ENCODE results near the gene FOXO6. TPM values are rescaled to one million over a fixed set of nuclear protein-coding genes. Genes with fewer than 3 reads are reported as not detected.

FOXO6 gene
- total and polyA plus RNA-seq, 2 donors (not counting 1 experiment from before 2014, with no cell fraction given): under 0.01 TPM; not detected in 1

- no peaks in the 10 kb centered on the region for H3K4me1 ChIP-seq (ENCODE audit: control insufficient read depth, extremely low read depth, insufficient read depth, low read length)
- peaks cover 11% of the 10 kb centered on the region for H3K27me3 ChIP-seq (ENCODE audit: control insufficient read depth, insufficient read depth, low read length)
These were observed 11.4 kb downstream of the FOXO6 start for GRCh38 chr1:41372600-41372993.

GRCh38 chr1:41373373-41373772 is 12.1 kb downstream of the FOXO6 start:
- H3K27me3 ChIP-seq (ENCODE audit: control insufficient read depth, insufficient read depth, low read length): peaks cover 8% of the 10 kb centered on the region
- no peaks in the 10 kb centered on the region for H3K36me3 ChIP-seq (ENCODE audit: control insufficient read depth, insufficient read depth, low read length)
- H3K27ac ChIP-seq (ENCODE audit: insufficient read depth, low read length): no peak overlapping the region
- no peak for DNase-seq (ENCODE audit: low read depth in 2 of 2)
- no peak overlapping the region for H2AFZ ChIP-seq (ENCODE audit: low read length)
- no peak overlapping the region for H3K4me2 ChIP-seq (ENCODE audit: extremely low read depth, insufficient read depth, low read length)
- no peaks in the 10 kb centered on the region for H3K4me1 ChIP-seq (ENCODE audit: control insufficient read depth, extremely low read depth, insufficient read depth, low read length)
- no peaks in the 10 kb centered on the region for H4K20me1 ChIP-seq (ENCODE audit: control insufficient read depth, extremely low read depth, insufficient read depth, low read length)
- no peaks in the 10 kb centered on the region for H3K79me2 ChIP-seq (ENCODE audit: control insufficient read depth, insufficient read depth, low read length)
- no peaks in the 10 kb centered on the region for H3K9me3 ChIP-seq (ENCODE audit: control insufficient read depth, insufficient read depth, low read depth, low read length)
- H3K4me3 ChIP-seq (replicated peaks in 1 of 4; ENCODE audit: control extremely low read depth in 1 of 4, insufficient read depth in 1 of 4, low read depth in 3 of 4, low read length in 4 of 4): no peak overlapping the region
- TF ChIP-seq CTCF (conservative IDR thresholded peaks at IDR 0.05 in 1 of 2, IDR thresholded peaks at IDR 0.05 in 1 of 2; ENCODE audit: low read depth in 1 of 2, low read length in 2 of 2) (no peak), EZH2 (IDR thresholded peaks at IDR 0.05; ENCODE audit: low read length, missing control alignments) (no peak)
- H3K9ac ChIP-seq (ENCODE audit: insufficient read depth, low read length): no peak overlapping the region

More at GRCh38 chr1:41372600-41372993, 11.4 kb downstream of the FOXO6 start:
- Histone ChIP-seq H2AFZ (ENCODE audit: low read length) (no peak overlapping the region), H4K20me1 (ENCODE audit: control insufficient read depth, extremely low read depth, insufficient read depth, low read length) (no peaks in the 10 kb centered on the region), H3K9ac (ENCODE audit: insufficient read depth, low read length) (no peak overlapping the region), H3K9me3 (ENCODE audit: control insufficient read depth, insufficient read depth, low read depth, low read length) (no peaks in the 10 kb centered on the region), H3K4me2 (ENCODE audit: extremely low read depth, insufficient read depth, low read length) (no peak overlapping the region), H3K79me2 (ENCODE audit: control insufficient read depth, insufficient read depth, low read length) (no peaks in the 10 kb centered on the region), H3K27ac (ENCODE audit: insufficient read depth, low read length) (no peak overlapping the region), H3K36me3 (ENCODE audit: control insufficient read depth, insufficient read depth, low read length) (no peaks in the 10 kb centered on the region), H3K4me3 (replicated peaks in 1 of 4; ENCODE audit: control extremely low read depth in 1 of 4, insufficient read depth in 1 of 4, low read depth in 3 of 4, low read length in 4 of 4) (no peak overlapping the region)
- TF ChIP-seq CTCF (conservative IDR thresholded peaks at IDR 0.05 in 1 of 2, IDR thresholded peaks at IDR 0.05 in 1 of 2; ENCODE audit: low read depth in 1 of 2, low read length in 2 of 2) (no peak), EZH2 (IDR thresholded peaks at IDR 0.05; ENCODE audit: low read length, missing control alignments) (no peak)
- DNase-seq (ENCODE audit: low read depth in 2 of 2): no peak

DNA sequence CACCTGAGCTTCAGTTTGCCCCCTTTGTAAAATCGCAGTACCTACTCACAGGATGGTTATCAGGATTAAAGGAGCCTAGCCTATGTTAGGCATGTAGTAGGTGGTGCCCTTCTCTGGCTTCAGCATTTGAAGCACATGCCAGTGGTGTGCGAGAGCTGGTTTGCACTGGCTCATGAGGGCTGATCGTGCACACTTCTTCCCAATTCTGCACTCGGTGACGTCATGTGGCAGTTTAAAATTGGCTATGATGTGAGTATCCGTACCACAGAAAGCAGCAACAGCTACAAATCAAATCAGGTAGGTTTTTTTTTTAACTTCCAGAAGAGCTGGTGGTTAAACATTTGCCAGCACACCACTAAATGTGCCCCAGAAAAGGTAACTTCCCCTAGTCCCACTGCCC is 13.5 kb downstream of the FOXO6 start:
- Histone ChIP-seq H3K36me3 (ENCODE audit: control insufficient read depth, insufficient read depth, low read length) (no peaks in the 10 kb centered on the region), H3K9me3 (ENCODE audit: control insufficient read depth, insufficient read depth, low read depth, low read length) (no peaks in the 10 kb centered on the region), H3K79me2 (ENCODE audit: control insufficient read depth, insufficient read depth, low read length) (no peaks in the 10 kb centered on the region), H3K4me2 (ENCODE audit: extremely low read depth, insufficient read depth, low read length) (no peak overlapping the region), H4K20me1 (ENCODE audit: control insufficient read depth, extremely low read depth, insufficient read depth, low read length) (no peaks in the 10 kb centered on the region), H3K4me3 (replicated peaks in 1 of 4; ENCODE audit: control extremely low read depth in 1 of 4, insufficient read depth in 1 of 4, low read depth in 3 of 4, low read length in 4 of 4) (no peak overlapping the region), H3K27me3 (ENCODE audit: control insufficient read depth, insufficient read depth, low read length) (peaks cover 2% of the 10 kb centered on the region), H3K4me1 (ENCODE audit: control insufficient read depth, extremely low read depth, insufficient read depth, low read length) (no peaks in the 10 kb centered on the region), H2AFZ (ENCODE audit: low read length) (no peak overlapping the region), H3K27ac (ENCODE audit: insufficient read depth, low read length) (no peak overlapping the region), H3K9ac (ENCODE audit: insufficient read depth, low read length) (no peak overlapping the region)
- TF ChIP-seq CTCF (conservative IDR thresholded peaks at IDR 0.05 in 1 of 2, IDR thresholded peaks at IDR 0.05 in 1 of 2; ENCODE audit: low read depth in 1 of 2, low read length in 2 of 2) (no peak), EZH2 (IDR thresholded peaks at IDR 0.05; ENCODE audit: low read length, missing control alignments) (no peak)
- DNase-seq (ENCODE audit: low read depth in 2 of 2): no peak

Measured in fibroblast of lung (primary cell).